K562 (cell line): Measurements from ENCODE around the gene MRPL27. TPM values are rescaled to one million over a fixed set of nuclear protein-coding genes. Genes with fewer than 3 reads are reported as not detected.

Source experiments
- ARID3B ChIP-seq: fragments of 250-450 bp; sonication (Bioruptor Pico); IDR thresholded peaks from 2 replicates; pipeline ENCODE4 v1.4.0; 2020; ENCODE audit warnings: borderline replicate concordance
- BCOR ChIP-seq: fragments of 450-650 bp; IDR thresholded peaks from 2 replicates; pipeline ENCODE4 v1.6.1; 2016
- DACH1 ChIP-seq: fragments of 450-650 bp; IDR thresholded peaks from 2 replicates; pipeline ENCODE4 v1.6.1; 2018; ENCODE audit not compliant: partially characterized antibody
- FOXK1 ChIP-seq: sonication (generic); formaldehyde crosslinking; IDR thresholded peaks from 2 replicates; pipeline ENCODE4 v1.8.0; 2022; ENCODE audit warnings: missing genetic modification reagents, mild to moderate bottlenecking, borderline replicate concordance
- GTF2E2 ChIP-seq: fragments of 200-800 bp; sonication (Bioruptor generic); IDR thresholded peaks from 2 replicates; pipeline ENCODE4 v1.6.1; 2016; ENCODE audit warnings: missing genetic modification characterization, missing compliant biosample characterization
- HMGN3 ChIP-seq: IDR thresholded peaks from 2 replicates; pipeline ENCODE4 v1.6.1; 2011; ENCODE audit warnings: borderline replicate concordance, low read depth, mild to moderate bottlenecking, mixed read lengths, low read length; ENCODE audit not compliant: insufficient read length; ENCODE audit errors: extremely low read depth
- HNRNPH1 ChIP-seq: fragments of 200-400 bp; formaldehyde crosslinking; optimal IDR thresholded peaks from 2 replicates; pipeline ENCODE3; 2017; ENCODE audit warnings: low read depth, mild to moderate bottlenecking, low read length, moderate library complexity
- HNRNPUL1 ChIP-seq: fragments of 200-400 bp; formaldehyde crosslinking; IDR thresholded peaks from 2 replicates; pipeline ENCODE4 v1.6.1; 2017; ENCODE audit warnings: low read length
- MED1 ChIP-seq: sonication (generic); formaldehyde crosslinking; IDR thresholded peaks from 2 replicates; pipeline ENCODE4 v1.8.1; 2023; ENCODE audit warnings: missing genetic modification reagents, borderline replicate concordance
- MTF1 ChIP-seq: fragments of 250-450 bp; sonication (Bioruptor Pico); IDR thresholded peaks from 2 replicates; pipeline ENCODE4 v1.9.0; 2021; ENCODE audit warnings: moderate library complexity, mild to moderate bottlenecking, inconsistent platforms, borderline replicate concordance
- PKNOX1 ChIP-seq: fragments of 450-650 bp; IDR thresholded peaks from 2 replicates; pipeline ENCODE4 v1.6.1; 2016
- POLR2H ChIP-seq: IDR thresholded peaks from 2 replicates; pipeline ENCODE4 v1.6.1; 2016; ENCODE audit warnings: missing genetic modification characterization, low read depth, mild to moderate bottlenecking, control low read depth, missing compliant biosample characterization, moderate library complexity
- RB1 ChIP-seq: fragments of 450-650 bp; IDR thresholded peaks from 2 replicates; pipeline ENCODE4 v1.6.1; 2017; ENCODE audit warnings: low read depth, mild to moderate bottlenecking
- RERE ChIP-seq: sonication (generic); formaldehyde crosslinking; IDR thresholded peaks from 2 replicates; pipeline ENCODE4 v1.8.0; 2023; ENCODE audit warnings: missing genetic modification reagents, mild to moderate bottlenecking, borderline replicate concordance
- RFX5 ChIP-seq: IDR thresholded peaks from 2 replicates; pipeline ENCODE4 v1.6.1; 2011; ENCODE audit warnings: low read depth, mild to moderate bottlenecking, improper control_type of control experiment, low read length
- TEAD4 ChIP-seq, 2 experiments: sonication (generic) in 1 of 2; formaldehyde crosslinking in 1 of 2; IDR thresholded peaks; 2 replicates each; pipeline versions ENCODE4 v1.6.1 to v1.8.0; 2012 to 2022; ENCODE audit warnings: borderline replicate concordance in 1 of 2, inconsistent platforms in 1 of 2, low read length in 1 of 2, mild to moderate bottlenecking in 1 of 2, missing genetic modification reagents in 1 of 2
- ZNF507 ChIP-seq: conservative IDR thresholded peaks from 2 replicates; pipeline ENCODE4 v1.6.1; 2017; ENCODE audit warnings: missing genetic modification characterization, missing compliant biosample characterization
- polyA plus RNA-seq, 8 experiments: library from polyadenylated mRNA; depleted of rRNA in 4 of 8; stranded (reverse) in 5 of 8; unstranded in 3 of 8; fragments of >200 nt; fragmentation: Nextera tagmentation in 2 of 8; fragmentation: Illumina TruSeq in 1 of 8; extraction: Ambion mirVana in 2 of 8; extraction: Trizol in 1 of 8; gene quantifications; 2 replicates each; pipeline versions ENCODE4 v1.2.1 to v1.2.3, GENCODE V29; 2011 to 2014; ENCODE audit warnings: inconsistent platforms in 1 of 8, missing spikeins in 1 of 8
- total RNA-seq, 7 experiments: library from RNA; depleted of rRNA in 6 of 7; stranded (reverse); fragments of >200 nt in 6 of 7; fragmentation: Illumina TruSeq in 2 of 7; extraction: Trizol in 2 of 7; gene quantifications; 2 replicates each; pipeline versions ENCODE4 v1.2.1 to v1.2.3, GENCODE V29; 2011 to 2021; ENCODE audit warnings: low replicate concordance in 1 of 7
- TF ChIP-seq, protein P1 (sequence below): sonication (generic); formaldehyde crosslinking; IDR thresholded peaks from 2 replicates; pipeline ENCODE4 v1.8.1; 2023; ENCODE audit warnings: mild to moderate bottlenecking, missing genetic modification reagents, moderate library complexity

The MRPL27 gene
- total and polyA plus RNA-seq, 9 of the 15 experiments (the other 6 are each of a cell fraction or from before 2014, with no cell fraction given) = 96.3 to 401 (median 142) TPM

- TF ChIP-seq BCOR (peak; percentile 23; the same call in 1 of the 2 replicates), DACH1 (peak; percentile 27), POLR2H (tag) (no peak; the same call in 1 of the 2 replicates), PKNOX1 (no peak), HNRNPUL1 (no peak), ARID3B (CRISPR knock-in tag) (no peak), MTF1 (CRISPR knock-in tag) (no peak), RB1 (peak; percentile 98), RFX5 (no peak), MED1 (CRISPR knock-in tag) (no peak), TEAD4 (IDR thresholded peaks at IDR 0.05; ENCODE audit: low read length) (peak; percentile 39), TEAD4 (CRISPR knock-in tag; IDR thresholded peaks at IDR 0.05; ENCODE audit: borderline replicate concordance) (no peak), HMGN3 (no peak), RERE (CRISPR knock-in tag) (no peak), HNRNPH1 (no peak), GTF2E2 (tag) (peak; percentile 73; the same call in 1 of the 2 replicates), ZNF507 (tag) (no peak), FOXK1 (CRISPR knock-in tag) (no peak)
- TF ChIP-seq, protein P1, sequence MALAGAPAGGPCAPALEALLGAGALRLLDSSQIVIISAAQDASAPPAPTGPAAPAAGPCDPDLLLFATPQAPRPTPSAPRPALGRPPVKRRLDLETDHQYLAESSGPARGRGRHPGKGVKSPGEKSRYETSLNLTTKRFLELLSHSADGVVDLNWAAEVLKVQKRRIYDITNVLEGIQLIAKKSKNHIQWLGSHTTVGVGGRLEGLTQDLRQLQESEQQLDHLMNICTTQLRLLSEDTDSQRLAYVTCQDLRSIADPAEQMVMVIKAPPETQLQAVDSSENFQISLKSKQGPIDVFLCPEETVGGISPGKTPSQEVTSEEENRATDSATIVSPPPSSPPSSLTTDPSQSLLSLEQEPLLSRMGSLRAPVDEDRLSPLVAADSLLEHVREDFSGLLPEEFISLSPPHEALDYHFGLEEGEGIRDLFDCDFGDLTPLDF (CRISPR knock-in tag) = peak; percentile 79
Measured at GRCh38 chr17:50397111-50397918, 24.3 kb upstream of the MRPL27 start, which contains the start of gene LRRC59 (continued).
